Esophagus muscularis mucosa (tissue), 4 donors: Measurements from ENCODE around the gene RETN. TPM values are rescaled to one million over a fixed set of nuclear protein-coding genes. Genes with fewer than 3 reads are reported as not detected.

Experiments
- DNase-seq: peaks from one replicate; pipeline ENCODE4 v3.0.0-alpha.2; 2017; ENCODE audit errors: extremely low spot score
- H3K27ac ChIP-seq, 4 donors: fragments of 200-600 bp; sonication (generic); replicated peaks in 1 of 4; 1 replicate in 3 of 4; 2 replicates in 1 of 4; pipeline ENCODE4 v1.5.1; 2016 to 2019; ENCODE audit warnings: mild to moderate bottlenecking in 1 of 4
- H3K27me3 ChIP-seq, 4 donors: fragments of 200-600 bp; sonication (generic); one replicate each; pipeline versions ENCODE4 v1.5.1 to v1.6.0; 2016 to 2019
- H3K36me3 ChIP-seq, 4 donors: fragments of 200-600 bp; sonication (generic); one replicate each; pipeline ENCODE4 v1.5.1; 2016 to 2019
- H3K4me1 ChIP-seq, 4 donors: fragments of 200-600 bp; sonication (generic); one replicate each; pipeline ENCODE4 v1.5.1; 2016 to 2019
- H3K4me3 ChIP-seq, 4 donors: fragments of 200-600 bp; sonication (generic); 1 replicate in 2 of 4; 2 replicates in 2 of 4; pipeline ENCODE4 v1.5.1; 2016 to 2019; ENCODE audit warnings: mild to moderate bottlenecking in 4 of 4, moderate library complexity in 1 of 4
- H3K9me3 ChIP-seq, 4 donors: fragments of 200-600 bp; sonication (generic); 1 replicate in 3 of 4; 2 replicates in 1 of 4; pipeline ENCODE4 v1.5.1; 2016 to 2019
- CTCF ChIP-seq, 3 experiments: fragments of 200-600 bp in 2 of 3; fragments of 450-650 bp in 1 of 3; sonication (generic) in 2 of 3; IDR thresholded peaks; one replicate each; pipeline ENCODE4 v1.5.1; 2017 to 2019; ENCODE audit warnings: antibody characterized with exemption in 3 of 3, mild to moderate bottlenecking in 2 of 3, moderate library complexity in 1 of 3
- EP300 ChIP-seq: sonication (generic); formaldehyde crosslinking; IDR thresholded peaks from one replicate; pipeline ENCODE4 v1.6.1; 2017; ENCODE audit warnings: antibody characterized with exemption
- POLR2A ChIP-seq: fragments of 450-650 bp; IDR thresholded peaks from one replicate; pipeline ENCODE4 v1.6.1; 2017; ENCODE audit warnings: antibody characterized with exemption, moderate library complexity, mild to moderate bottlenecking, low read depth
- POLR2AphosphoS5 ChIP-seq, 2 donors: sonication (generic); formaldehyde crosslinking; IDR thresholded peaks; one replicate each; pipeline ENCODE4 v1.6.1; 2017; ENCODE audit warnings: antibody characterized with exemption in 2 of 2
- WGBS: methylation state at CpG from one replicate; pipeline ENCODE4 v1.1.5; 2018; 5-methylcytosine and 5-hydroxymethylcytosine counted together
- intact Hi-C: fragments of 100-400 bp; cut with DNase I; formaldehyde crosslinking; loops from one replicate; pipeline ENCODE4 v1.15.1; 2023
- total RNA-seq, 4 donors: library from RNA; depleted of rRNA; stranded (reverse); fragments of >200 nt; gene quantifications; one replicate each; pipeline versions ENCODE4 v1.1.0 to v1.2.1, GENCODE V29; 2016

Gene RETN
- total RNA-seq, 4 donors from 2014 or later: 1.3 TPM; not detected in 3

DNA sequence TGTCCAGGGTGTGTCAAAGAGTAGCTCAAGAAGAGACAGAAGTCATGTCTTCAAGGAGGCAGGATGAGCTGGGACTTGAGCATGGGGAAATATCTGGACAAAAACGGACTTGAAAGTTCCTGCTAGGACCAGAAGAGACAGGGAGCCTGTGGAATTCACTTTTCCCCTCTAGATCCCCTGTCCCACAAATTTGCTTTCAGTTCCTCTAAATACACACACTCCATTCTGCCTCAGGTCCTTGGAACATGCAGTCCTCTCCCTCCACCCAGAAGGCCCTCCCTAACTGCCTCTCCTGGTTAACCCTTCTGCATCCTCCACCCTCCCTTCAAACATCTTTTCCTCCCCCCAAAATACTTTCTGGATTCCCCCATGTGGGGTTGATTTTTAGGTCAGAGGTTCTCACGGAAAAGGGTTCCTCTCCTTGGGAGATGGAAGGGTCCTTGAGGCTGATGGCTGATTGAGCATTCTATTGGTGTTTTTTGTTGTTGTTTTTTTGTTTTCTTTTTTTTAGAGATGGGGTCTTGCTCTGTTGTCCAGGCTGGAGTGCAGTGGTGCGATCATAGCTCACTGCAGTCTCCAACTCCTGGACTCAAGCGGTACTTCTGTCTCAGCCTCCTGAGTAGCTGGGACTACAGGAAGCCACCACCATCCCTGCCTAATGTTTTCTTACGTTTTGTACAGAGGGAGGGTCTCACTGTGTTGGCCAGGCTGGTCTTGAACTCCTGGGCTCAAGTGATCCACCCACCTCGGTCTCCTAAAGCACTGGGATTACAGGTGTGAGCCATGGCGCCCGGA lies 6.9 kb upstream of the RETN start:
- 80% methylated on average over 8 of the region's 8 CpGs for WGBS
- Histone ChIP-seq H3K9me3 (no peaks in the 10 kb centered on the region), H3K27me3 (peaks cover 0 to 57% (median 0%) of the 10 kb centered on the region in 4 donors), H3K27ac (no peak overlapping the region), H3K4me3 (no peak overlapping the region), H3K36me3 (no peaks in the 10 kb centered on the region), H3K4me1 (no peaks in the 10 kb centered on the region)
- TF ChIP-seq CTCF (IDR thresholded peaks at IDR 0.05): no peak
- no peak for TF ChIP-seq POLR2AphosphoS5 (IDR thresholded peaks at IDR 0.05)
- TF ChIP-seq EP300: no peak
- TF ChIP-seq POLR2A: no peak
- DNase-seq: no peak
- intact Hi-C loops: no loop called here

DNA sequence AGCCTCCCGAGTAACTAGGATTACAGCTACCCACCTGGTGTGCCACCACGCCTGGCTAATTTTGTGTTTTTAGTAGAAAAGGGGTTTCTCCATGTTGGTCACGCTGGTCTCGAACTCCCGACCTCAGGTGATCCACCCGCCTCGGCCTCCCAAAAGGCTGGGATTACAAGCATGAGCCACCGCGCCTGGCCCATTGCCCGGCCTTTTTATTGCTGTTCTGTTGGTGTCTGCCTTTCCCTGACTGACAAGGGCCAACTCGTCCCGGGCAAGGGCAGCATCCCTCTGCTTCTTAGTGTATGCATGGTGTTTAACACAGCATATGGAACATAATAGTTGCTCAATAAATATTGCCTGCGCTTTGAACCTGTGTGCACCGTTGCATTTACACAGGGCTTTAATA lies 6.2 kb upstream of the RETN start:
- no peaks in the 10 kb centered on the region for H3K36me3 ChIP-seq
- H3K4me1 ChIP-seq: no peaks in the 10 kb centered on the region
- WGBS: 80% methylated on average over 14 of the region's 14 CpGs
- H3K4me3 ChIP-seq: no peak overlapping the region
- H3K9me3 ChIP-seq: no peaks in the 10 kb centered on the region
- intact Hi-C loops: no loop called here
- peaks cover 0 to 60% (median 0%) of the 10 kb centered on the region in 4 donors for H3K27me3 ChIP-seq
- DNase-seq: no peak
- no peak for TF ChIP-seq POLR2A
- no peak for TF ChIP-seq CTCF (IDR thresholded peaks at IDR 0.05)
- no peak for TF ChIP-seq EP300
- no peak for TF ChIP-seq POLR2AphosphoS5 (IDR thresholded peaks at IDR 0.05)
- no peak overlapping the region for H3K27ac ChIP-seq

DNA sequence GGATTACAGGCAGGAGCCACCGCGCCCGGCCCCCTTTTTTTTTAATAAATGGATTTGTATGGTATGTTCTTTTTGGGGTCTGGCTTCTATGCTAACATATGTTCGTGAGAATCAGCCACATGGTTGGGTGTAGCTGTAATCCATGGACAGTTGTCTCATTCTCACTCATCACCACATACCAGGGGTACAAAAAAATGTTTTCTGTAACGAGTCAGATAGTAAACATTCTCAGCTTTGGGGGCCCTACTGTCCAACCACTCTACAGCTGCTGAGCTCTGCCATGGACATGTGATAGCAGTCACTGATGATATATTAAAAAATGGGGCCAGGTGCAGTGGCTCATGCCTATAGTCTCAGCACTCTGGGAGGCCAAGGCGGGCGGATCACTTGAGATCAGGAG lies 5.1 kb upstream of the RETN start:
- no peak for TF ChIP-seq POLR2A
- intact Hi-C loops: no loop called here
- H3K36me3 ChIP-seq: no peaks in the 10 kb centered on the region

DNA sequence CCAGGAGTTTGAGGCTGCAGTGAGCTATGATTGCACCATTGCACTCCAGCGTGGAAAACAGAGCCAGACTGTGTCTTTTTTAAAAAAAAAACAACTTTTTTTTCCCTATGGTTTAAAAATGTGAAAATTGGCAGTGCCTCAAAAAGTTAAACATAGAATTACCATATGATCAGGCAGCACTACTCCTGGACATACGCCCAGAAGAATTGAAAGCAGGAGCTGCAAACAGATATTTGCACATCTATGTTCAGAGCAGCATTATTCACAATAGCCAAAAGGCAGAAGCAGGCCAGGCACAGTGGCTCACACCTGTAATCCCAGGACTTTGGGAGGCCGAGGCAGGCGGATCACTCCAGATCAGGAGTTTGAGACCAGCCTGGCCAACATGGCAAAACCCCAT lies 3.8 kb upstream of the RETN start:
- Histone ChIP-seq H3K27ac (no peak overlapping the region), H3K4me1 (peaks cover 0 to 1% (median 0%) of the 10 kb centered on the region in 4 donors), H3K36me3 (no peaks in the 10 kb centered on the region), H3K4me3 (no peak overlapping the region), H3K9me3 (no peaks in the 10 kb centered on the region), H3K27me3 (peaks cover 0 to 73% (median 4%) of the 10 kb centered on the region in 4 donors)
- no peak for DNase-seq
- WGBS: 33% methylated on average over 4 of the region's 4 CpGs
- intact Hi-C loops: no loop called here
- no peak for TF ChIP-seq CTCF (IDR thresholded peaks at IDR 0.05)
- TF ChIP-seq EP300: no peak
- no peak for TF ChIP-seq POLR2AphosphoS5 (IDR thresholded peaks at IDR 0.05)
- no peak for TF ChIP-seq POLR2A

More for the DNA sequence above, 5.1 kb upstream of the RETN start:
- Histone ChIP-seq H3K4me1 (no peaks in the 10 kb centered on the region), H3K27ac (no peak overlapping the region), H3K9me3 (no peaks in the 10 kb centered on the region), H3K27me3 (peaks cover 0 to 70% (median 0%) of the 10 kb centered on the region in 4 donors), H3K4me3 (no peak overlapping the region)
- DNase-seq: no peak
- 74% methylated on average over 7 of the region's 7 CpGs for WGBS

DNA sequence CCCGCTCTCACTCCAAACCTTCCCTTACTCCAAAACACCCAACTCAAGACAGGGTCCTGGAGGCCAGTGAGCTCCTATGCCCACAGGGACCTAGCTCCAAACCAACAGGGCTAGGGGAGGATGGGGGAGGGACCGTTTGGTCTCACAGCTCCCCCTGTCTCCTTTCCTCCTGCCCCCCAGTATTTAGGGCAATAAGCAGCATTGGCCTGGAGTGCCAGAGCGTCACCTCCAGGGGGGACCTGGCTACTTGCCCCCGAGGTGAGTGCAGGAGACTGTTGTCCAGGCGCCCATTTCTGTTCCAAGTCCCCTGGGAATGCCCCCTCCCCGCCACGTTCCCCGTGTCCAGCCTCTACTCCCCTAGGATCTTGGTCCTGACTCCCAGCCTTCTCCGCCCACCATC lies 792 bp downstream of the RETN start:
- TF ChIP-seq POLR2A (no peak), CTCF (IDR thresholded peaks at IDR 0.05) (no peak), EP300 (no peak), POLR2AphosphoS5 (IDR thresholded peaks at IDR 0.05) (no peak)
- Histone ChIP-seq H3K4me1 (peaks cover 0 to 5% (median 2%) of the 10 kb centered on the region in 4 donors), H3K36me3 (no peaks in the 10 kb centered on the region), H3K27ac (no peak overlapping the region), H3K4me3 (peak overlapping the region in 1 of 4 donors; percentile 18), H3K27me3 (peaks cover 0 to 67% (median 12%) of the 10 kb centered on the region in 4 donors), H3K9me3 (no peaks in the 10 kb centered on the region)
- intact Hi-C loops: no loop called here
- DNase-seq: no peak
- WGBS: 31% methylated on average over 9 of the region's 9 CpGs
